Germinal center (tissue), 1 donor: Measurements from ENCODE around the gene C4orf33.

Experiments used
- DNase-seq: peaks from one replicate; pipeline ENCODE4 v3.0.0; 2012; ENCODE audit warnings: mixed read lengths, low spot score

The C4orf33 gene

GRCh38 chr4:129129143-129129542, 33.2 kb downstream of the C4orf33 start:
- DNase-seq, result no peak

- no peak for DNase-seq
Observed at GRCh38 chr4:129131343-129131742, 35.4 kb downstream of the C4orf33 start.

GRCh38 chr4:129136433-129136832, 40.5 kb downstream of the C4orf33 start:
- DNase-seq, result no peak

GRCh38 chr4:129138810-129139496, 43.0 kb downstream of the C4orf33 start:
- no peak for DNase-seq

- no peak for DNase-seq
Observed at GRCh38 chr4:129140521-129140920, 44.6 kb downstream of the C4orf33 start.

GRCh38 chr4:129143359-129143758, 47.4 kb downstream of the C4orf33 start:
- DNase-seq, result no peak

GRCh38 chr4:129144755-129145206, 48.8 kb downstream of the C4orf33 start:
- no peak for DNase-seq

GRCh38 chr4:129145222-129145730, 49.3 kb downstream of the C4orf33 start:
- DNase-seq, result no peak

GRCh38 chr4:129146639-129147038, 50.7 kb downstream of the C4orf33 start:
- DNase-seq, result no peak

- DNase-seq, result no peak
Observed at GRCh38 chr4:129148892-129149291, 52.9 kb downstream of the C4orf33 start.

GRCh38 chr4:129149906-129150305, 54.0 kb downstream of the C4orf33 start:
- DNase-seq, result no peak

- no peak for DNase-seq
Observed at GRCh38 chr4:129152350-129152749, 56.4 kb downstream of the C4orf33 start.

- DNase-seq, result no peak
Observed at GRCh38 chr4:129153700-129154099, 57.7 kb downstream of the C4orf33 start.

GRCh38 chr4:129162450-129162849, 66.5 kb downstream of the C4orf33 start:
- no peak for DNase-seq

- no peak for DNase-seq
Observed at GRCh38 chr4:129163427-129163826, 67.5 kb downstream of the C4orf33 start.

- no peak for DNase-seq
Observed at GRCh38 chr4:129164243-129164642, 68.3 kb downstream of the C4orf33 start.
